ENCODE data around the gene OR2F2. TPM values are rescaled to one million over a fixed set of nuclear protein-coding genes. Genes with fewer than 3 reads are reported as not detected.

Gene OR2F2
- total RNA-seq, 2 donors from 2014 or later = not detected

GRCh38 chr7:143909863-143910262 lies 25.2 kb upstream of the OR2F2 start:
- peaks cover 3% of the 10 kb centered on the region for H3K4me1 ChIP-seq (ENCODE audit: control insufficient read depth, insufficient read depth, low read length)
- Mint-ChIP-seq H3K27me3 (ENCODE audit: insufficient read depth) (peaks cover 1% of the 10 kb centered on the region), H3K9me3 (no peaks in the 10 kb centered on the region), H3K4me3 (no peak overlapping the region), H3K27ac (no peak overlapping the region), H3K4me1 (peaks cover 16% of the 10 kb centered on the region), H3K36me3 (ENCODE audit: low read depth) (no peaks in the 10 kb centered on the region)
- H3K9me3 ChIP-seq (ENCODE audit: control insufficient read depth, low read length) = no peaks in the 10 kb centered on the region
- no peak for DNase-seq
- H3K36me3 ChIP-seq (ENCODE audit: control insufficient read depth, insufficient read depth, low read length) = no peaks in the 10 kb centered on the region
- H3K27me3 ChIP-seq (ENCODE audit: control insufficient read depth, insufficient read depth, low read length, poor library complexity, severe bottlenecking) = no peaks in the 10 kb centered on the region
- H3K4me3 ChIP-seq (ENCODE audit: low read length) = no peak overlapping the region
- no peak overlapping the region for H3K27ac ChIP-seq (ENCODE audit: low read depth, low read length)
- WGBS, 2 experiments (ENCODE audit: insufficient coverage in 1 of 2, insufficient read length in 1 of 2) = 89% methylated on average over 3 of the region's 3 CpGs; no CpG with 5 or more reads in 1 of the 2 experiments
- no peak for TF ChIP-seq CTCF (conservative IDR thresholded peaks at IDR 0.05)
- no peak overlapping the region for H3K9ac ChIP-seq (ENCODE audit: extremely low read depth, low read length, poor library complexity, severe bottlenecking)

- Histone ChIP-seq H3K9ac (ENCODE audit: extremely low read depth, low read length, poor library complexity, severe bottlenecking) (no peak overlapping the region), H3K27me3 (ENCODE audit: control insufficient read depth, insufficient read depth, low read length, poor library complexity, severe bottlenecking) (no peaks in the 10 kb centered on the region), H3K36me3 (ENCODE audit: control insufficient read depth, insufficient read depth, low read length) (no peaks in the 10 kb centered on the region), H3K9me3 (ENCODE audit: control insufficient read depth, low read length) (no peaks in the 10 kb centered on the region), H3K27ac (ENCODE audit: low read depth, low read length) (no peak overlapping the region), H3K4me1 (ENCODE audit: control insufficient read depth, insufficient read depth, low read length) (peaks cover 3% of the 10 kb centered on the region), H3K4me3 (ENCODE audit: low read length) (no peak overlapping the region)
- Mint-ChIP-seq H3K4me3 (no peak overlapping the region), H3K27me3 (ENCODE audit: insufficient read depth) (peaks cover 1% of the 10 kb centered on the region), H3K9me3 (no peaks in the 10 kb centered on the region), H3K27ac (no peak overlapping the region), H3K36me3 (ENCODE audit: low read depth) (no peaks in the 10 kb centered on the region), H3K4me1 (peaks cover 10% of the 10 kb centered on the region)
- 89% methylated on average over 3 of the region's 3 CpGs; no CpG with 5 or more reads in 1 of the 2 experiments for WGBS, 2 experiments (ENCODE audit: insufficient coverage in 1 of 2, insufficient read length in 1 of 2)
- TF ChIP-seq CTCF (conservative IDR thresholded peaks at IDR 0.05) = no peak
- no peak for DNase-seq
These were observed 24.4 kb upstream of the OR2F2 start for GRCh38 chr7:143910473-143911248.

GRCh38 chr7:143913945-143914615 lies 21.0 kb upstream of the OR2F2 start:
- Histone ChIP-seq H3K4me3 (ENCODE audit: low read length) (no peak overlapping the region), H3K4me1 (ENCODE audit: control insufficient read depth, insufficient read depth, low read length) (no peaks in the 10 kb centered on the region), H3K9me3 (ENCODE audit: control insufficient read depth, low read length) (no peaks in the 10 kb centered on the region), H3K9ac (ENCODE audit: extremely low read depth, low read length, poor library complexity, severe bottlenecking) (no peak overlapping the region), H3K27me3 (ENCODE audit: control insufficient read depth, insufficient read depth, low read length, poor library complexity, severe bottlenecking) (no peaks in the 10 kb centered on the region), H3K27ac (ENCODE audit: low read depth, low read length) (no peak overlapping the region), H3K36me3 (ENCODE audit: control insufficient read depth, insufficient read depth, low read length) (no peaks in the 10 kb centered on the region)
- no peak overlapping the region for H3K27ac Mint-ChIP-seq
- WGBS, 2 experiments (ENCODE audit: insufficient coverage in 1 of 2, insufficient read length in 1 of 2) = 99 to 100% methylated on average over 1 to 3 of the region's 3 CpGs
- TF ChIP-seq CTCF (conservative IDR thresholded peaks at IDR 0.05) = no peak
- no peak for DNase-seq
- H3K4me1 Mint-ChIP-seq = peaks cover 4% of the 10 kb centered on the region
- no peak overlapping the region for H3K4me3 Mint-ChIP-seq
- H3K36me3 Mint-ChIP-seq (ENCODE audit: low read depth) = no peaks in the 10 kb centered on the region
- no peaks in the 10 kb centered on the region for H3K27me3 Mint-ChIP-seq (ENCODE audit: insufficient read depth)
- H3K9me3 Mint-ChIP-seq = no peaks in the 10 kb centered on the region
